A172 (cell line): ENCODE measurements around the gene PSMA6. TPM values are rescaled to one million over a fixed set of nuclear protein-coding genes. Genes with fewer than 3 reads are reported as not detected.
"Not testable (repeated sequence)": the region's sequence is repeated elsewhere in the genome, so short reads cannot be mapped to it uniquely, and the experiment has no call there.

ENCODE experiments used
- DNase-seq: peaks from one replicate; pipeline ENCODE4 v3.0.0-alpha.2; 2015; ENCODE audit warnings: low spot score
- total RNA-seq: library from RNA; depleted of rRNA; stranded (reverse); fragments of >200 nt; shearing (Covaris generic); gene quantifications from 2 replicates; pipeline ENCODE4 v1.2.3, GENCODE V29; 2014

Gene PSMA6
- total RNA-seq, 1 experiment from 2014 or later, result 344 TPM

DNA sequence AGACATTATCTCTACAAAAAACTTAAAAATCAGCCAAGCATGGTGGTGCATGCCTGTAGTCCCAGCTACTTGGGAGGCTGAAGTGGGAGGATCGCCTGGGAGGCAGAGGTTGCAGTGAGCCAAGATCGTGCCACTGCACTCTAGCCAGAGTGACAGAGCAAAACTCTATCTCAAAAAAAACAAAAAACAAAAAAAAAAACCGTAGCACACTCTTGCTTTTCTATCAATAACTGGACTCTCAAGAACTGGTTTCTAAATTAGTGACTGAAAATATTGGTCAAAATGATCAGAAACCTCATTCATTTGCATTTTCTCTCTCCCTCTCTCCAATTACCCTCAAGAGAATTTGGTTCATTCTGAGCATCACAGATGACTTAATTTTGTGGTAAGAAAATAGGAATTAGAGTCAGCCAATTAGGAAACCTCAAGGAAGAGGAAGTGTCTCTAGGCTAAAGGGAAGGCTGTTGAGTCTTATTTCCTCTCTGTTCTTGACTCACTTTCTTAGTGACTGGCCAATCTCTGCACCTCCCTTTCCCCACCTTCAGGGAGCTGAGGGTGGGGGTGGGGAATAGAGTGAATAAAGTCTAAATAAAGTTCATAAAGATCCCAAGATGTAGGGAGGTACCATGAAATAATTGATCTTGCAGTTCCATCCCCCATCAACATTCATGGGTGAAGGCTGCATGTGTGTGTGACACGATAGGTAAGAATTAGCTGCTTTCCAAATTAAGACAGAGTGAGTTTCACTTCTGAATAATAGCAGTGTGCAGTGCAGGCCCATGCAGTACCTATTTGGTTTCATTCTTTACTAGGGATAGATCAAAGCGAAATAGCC is 6.8 kb upstream of the PSMA6 start:
- DNase-seq, result peak; percentile 4

DNA sequence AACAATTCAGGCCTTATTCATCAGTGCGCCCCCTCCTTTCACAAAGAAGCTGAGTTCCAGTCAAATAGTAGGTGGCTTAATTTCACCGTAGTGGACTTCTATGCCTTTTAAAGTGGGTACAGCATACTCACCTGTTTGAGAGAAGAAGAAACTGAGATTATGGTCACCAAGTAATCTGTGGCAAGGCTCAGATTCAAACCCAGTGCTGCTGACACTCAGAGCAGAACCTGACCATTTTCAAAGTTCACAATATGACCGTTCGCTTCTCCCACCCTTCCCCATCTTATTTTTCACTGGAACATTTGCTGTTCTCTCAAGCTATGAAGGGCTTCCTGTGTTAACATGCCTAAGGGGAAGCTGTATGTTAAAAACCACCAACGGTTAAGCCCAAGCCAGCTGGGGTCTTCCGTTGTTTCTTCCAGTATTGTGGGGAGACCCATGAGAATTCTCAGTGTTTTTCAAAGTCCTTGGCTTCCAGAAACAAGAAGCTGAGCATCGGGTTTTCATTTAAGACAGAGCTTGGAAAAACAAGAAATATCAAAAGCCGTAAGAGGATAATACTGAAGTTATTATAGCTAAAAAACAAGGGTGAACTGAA is 6.1 kb upstream of the PSMA6 start:
- DNase-seq, result no peak

DNA sequence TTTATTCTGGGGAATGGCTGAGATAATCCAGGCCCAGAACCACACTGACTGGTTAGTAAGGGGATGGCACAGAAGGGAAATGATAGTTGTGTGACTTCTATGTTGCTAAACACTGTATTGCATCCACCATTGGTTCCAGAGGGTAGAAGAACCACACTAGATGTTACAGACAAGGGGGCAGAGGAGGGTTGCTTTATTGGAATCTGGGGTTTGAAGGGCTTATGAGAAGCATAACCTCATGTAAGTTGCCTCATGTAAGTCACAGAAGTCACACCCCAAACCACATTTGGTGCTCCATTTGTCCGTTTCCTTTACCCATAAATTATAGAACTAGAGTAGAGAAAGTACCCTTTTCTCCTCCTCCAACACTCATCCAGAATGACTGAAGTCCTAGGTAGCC is 5.5 kb upstream of the PSMA6 start:
- DNase-seq, result no peak

DNA sequence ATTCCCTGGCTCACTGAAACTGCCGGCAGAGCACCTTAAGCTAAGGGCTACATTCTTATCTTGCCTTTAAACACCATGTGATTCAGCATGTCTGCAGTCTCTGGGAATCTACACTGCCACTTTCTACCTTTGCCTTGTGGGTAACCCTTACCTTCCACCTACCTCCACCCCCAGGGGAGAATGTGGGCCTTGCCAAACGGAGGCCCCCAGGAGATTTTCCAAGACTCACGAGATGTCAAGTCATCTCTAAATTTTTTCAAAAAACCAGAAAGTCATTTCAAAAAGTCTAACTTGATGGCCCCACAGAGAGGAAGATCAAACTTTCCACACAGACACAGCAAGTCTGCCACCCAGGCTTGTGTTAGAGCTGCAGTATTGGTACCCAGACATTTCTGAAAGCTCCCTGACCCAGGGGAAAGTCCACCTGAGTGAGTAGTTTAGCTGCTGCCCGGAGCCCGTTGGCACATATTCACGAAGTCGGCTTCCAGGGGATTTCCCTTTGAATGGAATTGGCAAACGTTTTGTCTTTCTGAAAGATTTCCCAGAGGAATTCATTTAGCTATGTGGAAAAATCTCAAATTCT is 4.7 kb upstream of the PSMA6 start:
- peak; percentile 20 for DNase-seq

DNA sequence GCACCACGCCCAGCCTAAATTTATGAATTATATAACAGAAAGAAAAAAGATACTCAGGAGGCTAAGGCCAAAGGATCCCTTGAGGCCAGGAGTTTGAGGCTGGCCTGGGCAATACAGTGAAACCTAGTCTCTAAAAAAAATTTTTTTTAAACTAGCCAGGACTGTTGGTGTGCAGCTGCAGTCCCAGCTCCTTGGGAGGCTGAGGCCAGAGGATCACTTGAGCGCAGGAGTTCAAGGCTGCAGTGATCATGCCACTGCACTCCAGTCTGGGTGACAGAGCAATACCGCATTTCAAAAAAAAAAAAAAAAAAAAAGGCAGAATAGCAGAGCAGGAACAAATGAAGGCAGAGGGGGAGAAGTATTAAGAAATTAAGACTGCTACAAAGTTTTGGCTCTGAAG is 2.6 kb upstream of the PSMA6 start:
- DNase-seq, result no peak

DNA sequence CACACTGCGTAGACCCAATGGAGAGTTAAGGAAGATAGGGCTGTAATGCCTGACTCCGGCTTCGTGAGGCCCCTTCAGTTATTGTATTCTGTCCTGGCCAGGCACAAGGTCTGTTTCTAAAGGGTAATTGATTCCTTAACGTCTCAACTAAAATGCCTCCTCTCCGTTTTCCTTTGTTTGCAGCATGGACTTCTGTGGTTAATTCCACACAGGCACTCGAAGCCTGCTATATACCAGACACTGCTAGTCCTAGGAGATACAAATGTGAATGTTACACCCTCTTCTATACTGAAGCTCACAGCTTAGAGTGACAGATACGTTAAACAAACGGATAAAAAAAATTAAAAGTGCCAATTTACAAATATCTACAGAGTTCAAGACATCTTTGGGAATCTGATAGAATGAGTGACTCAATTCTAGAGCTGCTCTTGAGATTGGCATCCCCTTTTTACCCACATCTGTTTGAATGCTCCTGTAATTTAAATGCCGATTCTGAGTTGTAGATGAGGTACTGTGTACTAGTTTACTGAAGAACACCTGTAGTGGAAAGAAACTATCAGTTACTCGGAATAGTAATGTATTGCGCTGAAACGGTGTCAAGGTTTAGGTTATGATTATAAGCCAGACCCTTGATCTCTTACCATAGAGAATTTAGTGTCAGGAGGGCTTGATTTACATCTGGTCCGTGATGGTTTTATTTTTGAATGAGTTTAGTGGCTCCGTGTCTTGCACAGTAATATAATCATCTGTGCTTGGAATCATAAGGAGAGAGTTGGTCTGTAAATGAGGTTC is 784 bp downstream of the PSMA6 start:
- DNase-seq, result no peak

DNA sequence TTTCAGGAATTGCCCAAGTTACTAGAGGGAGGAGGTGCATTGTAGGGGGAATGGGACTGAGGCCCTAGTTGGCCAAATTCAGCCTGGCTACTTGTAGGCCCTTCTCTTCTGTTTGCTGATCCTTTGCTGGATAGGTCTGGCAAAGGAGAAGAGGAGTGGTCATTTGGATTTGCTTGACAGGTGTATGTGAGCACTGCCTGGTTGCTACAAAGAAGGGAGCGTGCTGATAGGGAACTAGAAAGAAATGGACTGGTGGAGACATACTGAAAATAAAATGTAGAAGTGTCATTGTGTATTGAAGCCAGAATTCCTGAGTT is 3.6 kb downstream of the PSMA6 start:
- no peak for DNase-seq

DNA sequence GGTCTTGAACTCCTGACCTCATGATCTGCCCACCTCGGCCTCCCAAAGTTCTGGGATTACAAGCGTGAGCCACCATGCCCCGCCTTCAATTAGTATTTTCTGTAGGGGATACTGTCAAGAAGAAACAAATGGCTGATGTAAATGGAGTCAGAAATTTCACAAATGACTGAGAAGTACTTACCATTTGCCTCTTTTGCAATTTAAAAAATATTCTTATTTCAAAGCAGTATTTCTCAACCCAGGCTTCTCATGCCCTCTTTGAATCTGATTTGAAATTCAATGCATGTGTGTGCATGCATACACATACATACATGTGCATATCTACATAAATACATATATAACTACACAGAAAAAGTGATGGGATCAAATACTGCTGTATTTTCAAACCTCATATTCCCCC is 4.4 kb downstream of the PSMA6 start:
- DNase-seq, result no peak

DNA sequence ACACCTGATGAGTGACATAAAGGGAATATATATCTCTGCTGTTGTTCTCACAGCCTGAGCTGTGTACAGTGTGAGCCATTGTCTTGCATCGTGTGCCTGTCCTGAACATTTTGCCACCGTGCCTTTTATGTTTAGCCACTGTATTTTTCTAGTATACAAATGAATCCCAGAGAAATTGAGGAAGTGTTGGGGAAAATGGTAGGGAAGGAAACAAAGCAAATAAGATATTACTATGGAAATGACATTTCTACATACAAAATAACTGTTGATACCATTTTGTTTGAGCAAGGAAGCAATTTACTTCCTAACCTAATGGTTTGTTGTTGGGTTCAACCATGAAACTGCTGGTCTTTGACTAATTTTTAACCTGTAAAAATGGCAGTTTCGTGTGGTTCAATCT is 5.5 kb downstream of the PSMA6 start:
- no peak for DNase-seq

DNA sequence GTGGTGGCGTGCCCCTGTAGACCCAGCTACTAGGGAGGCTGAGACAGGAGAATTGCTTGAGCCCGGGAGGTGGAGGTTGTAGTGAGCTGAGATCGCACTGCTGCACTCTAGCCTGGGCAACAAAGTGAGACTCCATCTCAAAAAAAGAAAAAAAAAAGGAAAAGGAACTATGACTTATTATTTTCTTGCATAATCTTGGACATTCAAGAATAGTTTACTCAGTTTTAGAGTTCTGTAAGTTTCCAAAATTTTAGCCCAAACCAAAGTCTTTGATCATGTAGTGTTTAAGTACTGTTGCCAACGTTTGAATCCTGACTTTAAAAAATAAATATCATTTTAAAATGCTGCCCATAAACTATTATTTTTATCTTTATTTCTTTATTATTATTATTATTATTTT is 6.2 kb downstream of the PSMA6 start:
- no peak for DNase-seq

DNA sequence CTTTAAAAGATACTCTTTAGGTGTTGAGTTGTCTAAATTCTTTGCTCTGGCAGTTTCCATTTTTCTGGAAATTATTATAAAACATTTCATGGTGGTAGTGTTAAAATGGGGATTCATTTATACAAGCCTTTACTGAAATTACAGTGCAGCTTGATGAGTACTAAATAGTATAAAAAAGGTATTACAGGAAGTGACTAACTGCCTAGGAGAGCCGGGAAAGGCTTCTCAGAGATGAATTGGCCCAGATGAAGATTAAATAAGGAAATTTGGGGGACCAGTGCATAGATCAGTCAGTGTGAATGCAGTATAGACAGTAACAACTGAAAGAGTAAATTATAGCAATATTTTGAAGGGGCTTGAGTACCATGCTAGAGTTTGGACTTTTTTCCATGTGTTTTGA is 7.5 kb downstream of the PSMA6 start:
- no peak for DNase-seq

DNA sequence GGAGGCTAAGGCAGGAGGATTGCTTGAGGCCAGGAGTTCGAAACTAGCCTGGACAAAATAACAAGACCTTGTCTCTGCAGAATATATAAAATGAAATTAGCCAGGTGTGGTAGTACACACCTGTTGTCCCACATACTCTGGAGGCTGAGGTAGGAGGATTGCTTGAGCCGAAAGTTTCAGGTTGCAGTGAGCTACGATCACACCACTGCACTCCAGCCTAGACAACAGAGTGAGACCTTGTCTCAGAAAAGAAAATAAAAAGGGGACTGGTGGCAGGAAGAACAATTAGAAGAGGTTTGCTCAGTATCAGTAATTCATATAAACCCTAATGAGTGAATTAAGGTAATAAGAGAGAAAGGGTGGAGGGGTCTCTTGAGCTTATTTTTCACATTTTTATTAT is 8.0 kb downstream of the PSMA6 start:
- no peak for DNase-seq

DNA sequence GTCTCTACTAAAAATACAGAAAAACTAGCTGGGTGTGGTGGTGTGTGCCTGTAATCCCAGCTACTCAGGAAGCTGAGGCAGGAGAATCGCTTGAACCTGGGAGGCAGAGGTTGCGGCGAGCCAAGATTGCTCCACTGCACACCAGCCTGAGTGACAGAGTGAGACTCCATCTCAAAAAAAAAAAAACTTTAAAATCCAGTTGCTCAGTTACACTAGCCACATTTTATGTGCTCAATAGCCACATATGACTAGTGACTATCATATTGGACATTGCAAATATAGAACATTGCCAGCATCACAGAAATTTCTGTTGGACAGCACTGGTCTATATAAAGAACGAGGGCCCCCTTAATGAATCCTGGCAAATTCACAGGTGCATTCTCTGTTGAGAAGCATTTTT is 9.2 kb downstream of the PSMA6 start:
- DNase-seq, result not testable (repeated sequence)

DNA sequence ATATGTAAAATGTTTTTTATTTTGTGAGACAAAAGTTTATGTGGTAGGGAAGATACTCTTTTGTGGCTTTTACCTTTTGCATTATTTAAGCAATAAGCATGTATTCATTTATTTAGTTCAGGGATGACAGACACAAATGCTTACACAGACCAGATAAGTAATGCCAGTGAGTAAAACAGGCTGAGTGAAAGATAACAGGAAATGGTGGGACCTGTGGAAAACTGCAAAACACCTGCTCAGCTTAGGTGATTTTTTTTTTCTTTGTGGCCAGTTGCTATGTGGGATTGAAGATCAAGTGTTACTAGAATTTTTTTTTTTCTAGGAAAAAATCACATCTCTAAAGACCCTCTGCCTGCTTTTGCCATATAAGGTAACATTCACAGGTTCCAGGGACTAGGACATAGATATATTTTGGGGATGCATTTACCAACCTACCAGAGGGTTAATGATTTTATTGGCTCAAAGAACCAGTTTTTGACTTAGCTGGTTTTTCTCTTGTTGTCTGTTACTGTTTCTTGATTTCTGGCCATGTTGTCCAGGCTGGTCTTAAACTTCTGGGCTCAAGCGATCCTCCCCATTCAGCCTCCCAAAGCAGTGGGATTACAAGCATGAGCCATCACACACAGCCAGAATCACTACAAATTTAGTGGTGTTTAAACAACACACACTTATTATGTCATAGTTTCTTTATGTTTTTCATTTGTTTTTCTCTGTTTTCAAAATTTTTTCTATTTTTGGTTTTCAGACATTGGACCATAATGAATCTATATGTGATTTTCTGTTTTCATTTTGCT is 9.8 kb downstream of the PSMA6 start:
- no peak for DNase-seq

DNA sequence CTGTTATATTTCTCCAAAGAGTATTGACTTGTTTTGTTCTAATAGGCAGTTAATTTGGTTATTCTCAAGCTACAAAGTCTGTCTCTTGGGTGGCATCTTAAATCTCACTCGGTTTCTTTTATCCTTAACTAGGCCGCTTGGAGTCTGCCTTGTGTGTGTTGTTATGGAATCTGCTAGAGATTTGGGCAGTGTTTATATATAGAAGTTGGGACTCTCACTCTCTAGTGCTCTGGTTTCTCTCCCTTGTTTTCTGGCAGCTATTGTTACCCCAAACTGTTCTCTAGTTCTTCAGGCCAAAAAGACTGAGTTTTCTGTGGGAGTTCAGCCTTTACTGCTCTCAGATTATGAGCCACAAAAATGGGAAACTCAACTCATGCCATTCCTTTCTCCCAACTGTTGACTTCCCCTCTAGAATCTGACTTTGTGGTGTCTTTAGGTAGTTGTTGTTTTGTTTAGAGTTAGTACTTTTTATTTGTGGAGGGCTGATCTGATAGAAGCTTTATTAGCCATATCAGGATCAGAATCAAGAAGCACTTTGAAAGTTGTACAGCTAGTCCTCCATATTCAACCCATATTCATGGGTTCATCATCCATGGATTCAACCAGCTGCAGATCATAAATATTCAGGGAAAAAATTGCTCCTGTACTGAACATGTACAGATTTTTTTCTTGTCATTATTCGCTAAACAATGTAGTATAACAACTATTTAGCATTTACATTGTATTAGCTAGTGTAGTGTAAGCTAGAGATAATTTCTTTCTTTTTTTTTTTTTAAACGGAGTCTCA is 11.2 kb downstream of the PSMA6 start:
- DNase-seq, result no peak

DNA sequence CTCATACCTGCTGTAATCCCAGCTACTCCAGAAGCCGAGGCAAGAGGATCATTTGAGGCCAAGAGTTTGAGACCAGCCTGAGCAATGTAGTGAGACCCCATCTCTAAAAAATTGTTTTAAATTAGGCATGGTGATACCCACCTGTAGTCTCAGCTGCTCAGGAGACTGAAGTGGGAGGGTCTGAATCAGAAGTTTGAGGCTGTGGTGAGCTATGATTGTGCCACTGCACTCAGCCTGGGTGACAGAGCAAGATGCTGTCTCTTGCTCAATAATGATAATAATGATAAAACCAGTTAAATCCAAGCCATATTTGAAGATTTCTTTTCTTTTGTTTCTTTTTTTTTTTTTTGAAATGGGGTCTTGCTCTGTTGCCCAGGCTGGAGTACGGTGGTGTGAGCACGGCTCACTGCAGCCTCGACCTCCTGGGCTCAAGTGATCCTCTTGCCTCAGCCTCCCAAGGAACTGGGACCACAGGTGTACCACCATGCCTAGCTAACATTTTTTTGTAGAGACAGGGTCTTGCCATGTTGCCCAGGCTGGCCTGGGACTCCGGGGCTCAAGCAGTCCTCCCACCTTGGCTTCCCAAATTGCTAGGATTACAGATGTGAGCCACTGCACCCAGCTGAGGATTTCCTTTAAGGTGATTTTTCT is 12.8 kb downstream of the PSMA6 start:
- no peak for DNase-seq

DNA sequence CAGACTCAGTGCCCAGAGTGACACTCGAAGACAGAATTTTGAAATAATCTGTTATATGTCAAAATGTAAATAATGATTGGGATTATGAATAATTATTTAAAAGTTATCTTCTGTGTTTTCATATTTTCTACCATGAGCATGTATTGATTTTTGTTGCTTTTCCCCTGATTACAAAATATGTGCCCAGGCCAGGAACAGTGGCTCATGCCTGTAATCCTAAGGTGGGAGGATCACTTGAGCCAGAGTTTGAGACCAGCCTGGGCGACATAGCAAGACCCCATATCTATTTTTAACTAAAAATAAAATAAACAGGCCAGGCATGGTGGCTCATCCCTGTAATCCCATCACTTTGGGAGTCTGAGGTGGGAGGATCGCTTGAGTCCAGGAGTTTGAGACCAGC is 13.5 kb downstream of the PSMA6 start:
- no peak for DNase-seq

DNA sequence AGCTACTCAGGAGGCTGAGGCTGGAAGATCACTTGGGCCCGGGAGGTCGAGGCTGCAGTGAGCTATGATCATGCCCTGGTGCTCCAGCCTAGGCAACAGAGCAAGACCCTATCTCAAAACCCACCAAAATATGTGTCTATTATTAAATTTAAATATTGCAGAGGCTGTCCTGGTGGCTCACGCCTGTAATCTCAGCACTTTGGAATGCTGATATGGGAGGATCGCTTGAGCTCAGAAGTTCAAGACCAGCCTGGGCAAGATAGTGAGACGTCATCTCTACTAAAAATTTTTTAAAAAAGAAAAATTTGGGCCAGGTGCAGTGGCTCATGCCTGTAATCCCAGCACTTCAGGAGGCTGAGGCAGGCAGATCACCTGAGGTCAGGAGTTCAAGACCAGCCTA is 13.9 kb downstream of the PSMA6 start:
- no peak for DNase-seq

DNA sequence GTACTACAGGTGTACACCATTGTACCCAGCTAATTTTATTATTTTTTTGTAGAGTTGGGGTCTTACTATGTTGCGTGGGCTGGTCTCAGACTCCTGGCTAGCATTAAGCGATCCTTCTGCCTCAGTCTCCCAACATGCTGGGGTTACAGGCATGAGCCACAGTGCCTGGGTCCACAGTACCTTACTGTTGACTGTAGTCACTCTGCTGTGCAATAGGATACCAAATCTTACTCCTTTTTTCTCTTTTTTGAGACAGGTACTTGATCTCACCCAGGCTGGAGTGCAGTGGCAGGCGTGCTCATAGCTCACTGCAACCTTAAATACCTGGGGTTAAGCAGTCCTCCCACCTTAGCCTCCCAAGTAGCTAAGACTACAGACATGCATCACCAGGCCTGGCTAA is 25.6 kb downstream of the PSMA6 start:
- no peak for DNase-seq

DNA sequence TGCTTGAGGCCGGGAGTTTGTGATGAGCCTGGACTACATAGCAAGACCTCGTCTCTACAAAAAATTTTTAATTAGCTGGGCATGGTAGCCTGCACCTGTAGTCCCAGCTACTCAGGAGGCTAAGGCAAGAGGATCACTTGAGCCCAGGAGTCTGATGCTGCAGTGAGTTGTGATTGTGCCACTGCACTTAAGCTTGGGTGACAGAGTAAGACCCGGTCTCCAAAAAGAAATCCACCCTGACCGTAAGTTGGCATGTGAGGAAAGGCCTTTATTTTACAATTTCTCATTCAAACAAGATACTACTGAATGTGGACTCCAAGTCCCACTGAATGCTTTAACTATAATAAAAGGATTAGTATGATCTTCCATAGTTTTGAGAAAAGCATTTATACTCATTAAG is 27.3 kb downstream of the PSMA6 start:
- DNase-seq, result no peak

DNA sequence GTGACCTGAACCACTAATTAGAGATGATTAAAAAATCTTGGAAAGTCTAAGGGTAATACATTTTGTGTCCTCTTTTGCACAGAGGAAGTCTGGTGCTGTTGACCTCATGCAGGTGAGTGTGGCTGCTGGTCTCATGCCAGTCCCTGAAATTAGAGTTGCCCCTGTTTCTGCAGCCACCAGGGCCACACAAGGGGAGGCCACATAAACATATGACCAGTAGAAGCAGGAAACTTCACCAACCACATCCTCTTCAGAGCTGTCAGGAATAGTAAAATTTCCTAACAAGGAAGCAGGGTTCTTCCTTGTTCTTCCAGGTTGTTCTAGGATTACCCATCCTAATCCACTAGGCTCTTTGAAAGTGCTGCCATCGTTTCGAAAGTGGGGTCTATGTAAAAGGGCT is 28.3 kb downstream of the PSMA6 start:
- no peak for DNase-seq
